Neural cell (in vitro differentiated cells): ENCODE data around the gene PALMD. TPM values are rescaled to one million over a fixed set of nuclear protein-coding genes. Genes with fewer than 3 reads are reported as not detected.

Experiments
- H2AFZ ChIP-seq: fragments of 200-600, 300-800 bp; sonication (generic), shearing (Covaris generic); 2 replicates; pipeline ENCODE4 v1.6.0; 2014; ENCODE audit warnings: low read depth, mild to moderate bottlenecking, antibody characterized with exemption, low read length, moderate library complexity
- H3F3A ChIP-seq: fragments of 200-600 bp; shearing (Covaris generic); 2 replicates; pipeline ENCODE4 v1.6.1; 2016; ENCODE audit warnings: mild to moderate bottlenecking, moderate library complexity, mixed read lengths, antibody characterized with exemption, low read length; ENCODE audit not compliant: insufficient read depth, poor library complexity, severe bottlenecking
- H3K27ac ChIP-seq: fragments of 200-600, 300-800 bp; sonication (generic), shearing (Covaris generic); 2 replicates; pipeline ENCODE4 v1.5.1; 2014; ENCODE audit warnings: mild to moderate bottlenecking, low read length, moderate library complexity
- H3K27me3 ChIP-seq: fragments of 300-800, 200-600 bp; sonication (generic), shearing (Covaris generic); 2 replicates; pipeline ENCODE4 v1.6.0; 2014; ENCODE audit warnings: mild to moderate bottlenecking, low read depth, low read length, moderate library complexity; ENCODE audit not compliant: insufficient read depth
- H3K36me3 ChIP-seq: fragments of 300-800, 200-600 bp; sonication (generic), shearing (Covaris generic); 2 replicates; pipeline ENCODE4 v1.5.1; 2014; ENCODE audit warnings: mild to moderate bottlenecking, antibody characterized with exemption, low read length, moderate library complexity; ENCODE audit not compliant: insufficient read depth
- H3K4me2 ChIP-seq: fragments of 300-800, 200-600 bp; sonication (generic), shearing (Covaris generic); 2 replicates; pipeline ENCODE4 v1.6.0; 2014; ENCODE audit warnings: mild to moderate bottlenecking, low read length
- H3K4me3 ChIP-seq: fragments of 300-800, 200-600 bp; sonication (generic), shearing (Covaris generic); 2 replicates; pipeline ENCODE4 v1.5.1; 2014; ENCODE audit warnings: mild to moderate bottlenecking, low read length, moderate library complexity
- H3K79me2 ChIP-seq: fragments of 200-600 bp; shearing (Covaris generic); replicated peaks from 2 replicates; pipeline ENCODE4 v1.6.0; 2014; ENCODE audit warnings: mild to moderate bottlenecking, low read length, moderate library complexity; ENCODE audit not compliant: insufficient read depth
- H3K9ac ChIP-seq: fragments of 300-800, 200-600 bp; sonication (generic), shearing (Covaris generic); 2 replicates; pipeline ENCODE4 v1.6.1; 2016; ENCODE audit warnings: mild to moderate bottlenecking, low read length, mixed read lengths
- H3K9me2 ChIP-seq: fragments of 200-600 bp; shearing (Covaris generic); 2 replicates; pipeline ENCODE4 v1.6.1; 2016; ENCODE audit warnings: mild to moderate bottlenecking, low read length, mixed read lengths; ENCODE audit not compliant: insufficient read depth
- H3K9me3 ChIP-seq: fragments of 200-600, 300-800 bp; sonication (generic), shearing (Covaris generic); 2 replicates; pipeline ENCODE4 v1.6.1; 2016; ENCODE audit warnings: mild to moderate bottlenecking, mixed run types, low read length, moderate library complexity, mixed read lengths
- H4K20me1 ChIP-seq: fragments of 200-600 bp; shearing (Covaris generic); 2 replicates; pipeline ENCODE4 v1.6.1; 2016; ENCODE audit warnings: mild to moderate bottlenecking, mixed run types; ENCODE audit not compliant: insufficient read depth
- EP300 ChIP-seq: fragments of 450-650 bp; conservative IDR thresholded peaks from 2 replicates; pipeline ENCODE4 v1.6.1; 2014; ENCODE audit warnings: antibody characterized with exemption, mild to moderate bottlenecking, moderate library complexity; ENCODE audit not compliant: poor library complexity, severe bottlenecking
- EZH2 ChIP-seq: fragments of 200-600, 300-800 bp; shearing (Covaris generic), sonication (generic); IDR thresholded peaks from 2 replicates; pipeline ENCODE4 v1.6.1; 2014; ENCODE audit warnings: antibody characterized with exemption, low read length, borderline replicate concordance, mild to moderate bottlenecking; ENCODE audit not compliant: insufficient read depth, poor library complexity, severe bottlenecking
- MXI1 ChIP-seq: fragments of 450-650 bp; conservative IDR thresholded peaks from 2 replicates; pipeline ENCODE4 v1.6.1; 2014; ENCODE audit warnings: antibody characterized with exemption, mild to moderate bottlenecking; ENCODE audit not compliant: poor library complexity, severe bottlenecking
- POLR2AphosphoS5 ChIP-seq: IDR thresholded peaks from 2 replicates; pipeline ENCODE4 v1.6.1; 2012
- RAD21 ChIP-seq: fragments of 450-650 bp; conservative IDR thresholded peaks from 2 replicates; pipeline ENCODE4 v1.6.1; 2014; ENCODE audit warnings: antibody characterized with exemption, mild to moderate bottlenecking, moderate library complexity
- SMC3 ChIP-seq: fragments of 450-650 bp; conservative IDR thresholded peaks from 2 replicates; pipeline ENCODE4 v1.6.1; 2014; ENCODE audit warnings: antibody characterized with exemption, mild to moderate bottlenecking, moderate library complexity; ENCODE audit not compliant: poor library complexity
- TAF1 ChIP-seq: IDR thresholded peaks from 2 replicates; pipeline ENCODE4 v1.6.1; 2012; ENCODE audit warnings: low read depth
- polyA plus RNA-seq: library from polyadenylated mRNA; depleted of rRNA; stranded (reverse); fragments of >200 nt; gene quantifications from 2 replicates; pipeline ENCODE4 v1.2.3, GENCODE V29; 2014
- TF ChIP-seq, protein P1 (sequence below): fragments of 450-650 bp; IDR thresholded peaks from 2 replicates; pipeline ENCODE4 v1.5.1; 2014; ENCODE audit warnings: antibody characterized with exemption, mild to moderate bottlenecking, moderate library complexity; ENCODE audit not compliant: poor library complexity, severe bottlenecking
- TF ChIP-seq, protein P2 (sequence below): IDR thresholded peaks from 2 replicates; pipeline ENCODE4 v1.6.1; 2012; ENCODE audit warnings: borderline replicate concordance

PALMD gene
- polyA plus RNA-seq, 1 donor from 2014 or later = 19.4 TPM

GRCh38 chr1:99717005-99717404 is 71.1 kb downstream of the PALMD start:
- no peaks in the 10 kb centered on the region for H3K36me3 ChIP-seq
- no peaks in the 10 kb centered on the region for H3K9me2 ChIP-seq
- H2AFZ ChIP-seq = no peak overlapping the region
- H3K79me2 ChIP-seq = no peaks in the 10 kb centered on the region
- TF ChIP-seq EZH2 (no peak), SMC3 (no peak), MXI1 (no peak), TAF1 (no peak), EP300 (no peak), POLR2AphosphoS5 (no peak), RAD21 (no peak)
- TF ChIP-seq, protein P1, sequence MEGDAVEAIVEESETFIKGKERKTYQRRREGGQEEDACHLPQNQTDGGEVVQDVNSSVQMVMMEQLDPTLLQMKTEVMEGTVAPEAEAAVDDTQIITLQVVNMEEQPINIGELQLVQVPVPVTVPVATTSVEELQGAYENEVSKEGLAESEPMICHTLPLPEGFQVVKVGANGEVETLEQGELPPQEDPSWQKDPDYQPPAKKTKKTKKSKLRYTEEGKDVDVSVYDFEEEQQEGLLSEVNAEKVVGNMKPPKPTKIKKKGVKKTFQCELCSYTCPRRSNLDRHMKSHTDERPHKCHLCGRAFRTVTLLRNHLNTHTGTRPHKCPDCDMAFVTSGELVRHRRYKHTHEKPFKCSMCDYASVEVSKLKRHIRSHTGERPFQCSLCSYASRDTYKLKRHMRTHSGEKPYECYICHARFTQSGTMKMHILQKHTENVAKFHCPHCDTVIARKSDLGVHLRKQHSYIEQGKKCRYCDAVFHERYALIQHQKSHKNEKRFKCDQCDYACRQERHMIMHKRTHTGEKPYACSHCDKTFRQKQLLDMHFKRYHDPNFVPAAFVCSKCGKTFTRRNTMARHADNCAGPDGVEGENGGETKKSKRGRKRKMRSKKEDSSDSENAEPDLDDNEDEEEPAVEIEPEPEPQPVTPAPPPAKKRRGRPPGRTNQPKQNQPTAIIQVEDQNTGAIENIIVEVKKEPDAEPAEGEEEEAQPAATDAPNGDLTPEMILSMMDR = no peak
- TF ChIP-seq, protein P2, sequence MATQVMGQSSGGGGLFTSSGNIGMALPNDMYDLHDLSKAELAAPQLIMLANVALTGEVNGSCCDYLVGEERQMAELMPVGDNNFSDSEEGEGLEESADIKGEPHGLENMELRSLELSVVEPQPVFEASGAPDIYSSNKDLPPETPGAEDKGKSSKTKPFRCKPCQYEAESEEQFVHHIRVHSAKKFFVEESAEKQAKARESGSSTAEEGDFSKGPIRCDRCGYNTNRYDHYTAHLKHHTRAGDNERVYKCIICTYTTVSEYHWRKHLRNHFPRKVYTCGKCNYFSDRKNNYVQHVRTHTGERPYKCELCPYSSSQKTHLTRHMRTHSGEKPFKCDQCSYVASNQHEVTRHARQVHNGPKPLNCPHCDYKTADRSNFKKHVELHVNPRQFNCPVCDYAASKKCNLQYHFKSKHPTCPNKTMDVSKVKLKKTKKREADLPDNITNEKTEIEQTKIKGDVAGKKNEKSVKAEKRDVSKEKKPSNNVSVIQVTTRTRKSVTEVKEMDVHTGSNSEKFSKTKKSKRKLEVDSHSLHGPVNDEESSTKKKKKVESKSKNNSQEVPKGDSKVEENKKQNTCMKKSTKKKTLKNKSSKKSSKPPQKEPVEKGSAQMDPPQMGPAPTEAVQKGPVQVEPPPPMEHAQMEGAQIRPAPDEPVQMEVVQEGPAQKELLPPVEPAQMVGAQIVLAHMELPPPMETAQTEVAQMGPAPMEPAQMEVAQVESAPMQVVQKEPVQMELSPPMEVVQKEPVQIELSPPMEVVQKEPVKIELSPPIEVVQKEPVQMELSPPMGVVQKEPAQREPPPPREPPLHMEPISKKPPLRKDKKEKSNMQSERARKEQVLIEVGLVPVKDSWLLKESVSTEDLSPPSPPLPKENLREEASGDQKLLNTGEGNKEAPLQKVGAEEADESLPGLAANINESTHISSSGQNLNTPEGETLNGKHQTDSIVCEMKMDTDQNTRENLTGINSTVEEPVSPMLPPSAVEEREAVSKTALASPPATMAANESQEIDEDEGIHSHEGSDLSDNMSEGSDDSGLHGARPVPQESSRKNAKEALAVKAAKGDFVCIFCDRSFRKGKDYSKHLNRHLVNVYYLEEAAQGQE = no peak
- no peak overlapping the region for H3K27ac ChIP-seq
- no peak overlapping the region for H3K4me3 ChIP-seq
- no peaks in the 10 kb centered on the region for H3K27me3 ChIP-seq
- no peaks in the 10 kb centered on the region for H4K20me1 ChIP-seq
- no peak overlapping the region for H3K9ac ChIP-seq
- no peaks in the 10 kb centered on the region for H3K9me3 ChIP-seq
- H3F3A ChIP-seq = no peaks in the 10 kb centered on the region
- no peak overlapping the region for H3K4me2 ChIP-seq

GRCh38 chr1:99723251-99723650 is 77.3 kb downstream of the PALMD start:
- Histone ChIP-seq H2AFZ (no peak overlapping the region), H3K4me2 (no peak overlapping the region), H3K27ac (peak overlapping the region; percentile 54), H3K9me2 (no peaks in the 10 kb centered on the region), H3K4me3 (no peak overlapping the region), H3K36me3 (no peaks in the 10 kb centered on the region), H3K9ac (no peak overlapping the region), H3K27me3 (no peaks in the 10 kb centered on the region), H3K9me3 (no peaks in the 10 kb centered on the region), H3K79me2 (no peaks in the 10 kb centered on the region), H3F3A (no peaks in the 10 kb centered on the region), H4K20me1 (no peaks in the 10 kb centered on the region)
- TF ChIP-seq SMC3 (no peak), POLR2AphosphoS5 (no peak), TAF1 (no peak), MXI1 (no peak), EZH2 (no peak), EP300 (no peak), RAD21 (no peak)
- TF ChIP-seq, protein P1 = no peak
- TF ChIP-seq, protein P2 = no peak
